Sigmoid colon (tissue), 7 donors: Measurements from ENCODE around the gene WASF2. TPM values are rescaled to one million over a fixed set of nuclear protein-coding genes. Genes with fewer than 3 reads are reported as not detected.

ENCODE experiments used
- DNase-seq: peaks from one replicate; pipeline ENCODE4 v3.0.0-alpha.2; 2019
- H3K27ac ChIP-seq, 4 donors: fragments of 200-600 bp; sonication (generic); one replicate each; pipeline ENCODE4 v1.5.1; 2016 to 2019; ENCODE audit warnings: mild to moderate bottlenecking in 1 of 4
- H3K27me3 ChIP-seq, 3 donors: fragments of 200-600 bp; sonication (generic); one replicate each; pipeline ENCODE4 v1.5.1; 2019; ENCODE audit warnings: mild to moderate bottlenecking in 1 of 3
- H3K36me3 ChIP-seq, 4 donors: fragments of 200-600 bp; sonication (generic); one replicate each; pipeline ENCODE4 v1.5.1; 2016 to 2019
- H3K4me1 ChIP-seq, 4 donors: fragments of 200-600 bp; sonication (generic); one replicate each; pipeline ENCODE4 v1.5.1; 2017 to 2019
- H3K4me3 ChIP-seq, 4 donors: fragments of 200-600 bp; sonication (generic); one replicate each; pipeline ENCODE4 v1.5.1; 2017 to 2019; ENCODE audit warnings: mild to moderate bottlenecking in 2 of 4, moderate library complexity in 1 of 4
- H3K9me3 ChIP-seq, 4 donors: fragments of 200-600 bp in 3 of 4; sonication (generic) in 3 of 4; one replicate each; pipeline versions ENCODE4 v1.5.1 to v1.6.1; 2013 to 2019
- CTCF ChIP-seq, 4 experiments: fragments of 450-650 bp in 3 of 4; fragments of 200-600 bp in 1 of 4; IDR thresholded peaks; one replicate each; pipeline ENCODE4 v1.5.1; 2016 to 2019; ENCODE audit warnings: antibody characterized with exemption in 4 of 4, mild to moderate bottlenecking in 3 of 4, moderate library complexity in 2 of 4
- EP300 ChIP-seq, 4 donors: sonication (generic); formaldehyde crosslinking; IDR thresholded peaks; one replicate each; pipeline ENCODE4 v1.6.1; 2017; ENCODE audit warnings: antibody characterized with exemption in 4 of 4
- POLR2A ChIP-seq, 2 donors: fragments of 450-650 bp; IDR thresholded peaks; one replicate each; pipeline ENCODE4 v1.6.1; 2016; ENCODE audit warnings: antibody characterized with exemption in 2 of 2, mild to moderate bottlenecking in 2 of 2, moderate library complexity in 2 of 2
- POLR2AphosphoS5 ChIP-seq, 4 donors: sonication (generic); formaldehyde crosslinking; IDR thresholded peaks; one replicate each; pipeline ENCODE4 v1.6.1; 2017; ENCODE audit warnings: antibody characterized with exemption in 4 of 4
- WGBS, 2 donors: extraction: QIAGEN DNeasy Blood & Tissue Kit; methylation state at CpG; one replicate each; pipeline ENCODE4 v1.1.7; 2013; 5-methylcytosine and 5-hydroxymethylcytosine counted together
- intact Hi-C: fragments of 100-400 bp; cut with DNase I; formaldehyde crosslinking; loops from one replicate; pipeline ENCODE4 v1.15.1; 2023
- polyA plus RNA-seq, 3 donors: library from polyadenylated mRNA; stranded (reverse); fragments of 200-250 nt; gene quantifications; one replicate each; pipeline ENCODE4 v1.2.3, GENCODE V29; 2013
- total RNA-seq, 4 donors: library from RNA; depleted of rRNA; stranded (reverse); fragments of >200 nt; gene quantifications; one replicate each; pipeline ENCODE4 v1.1.0, GENCODE V29; 2016
- donor health status: healthy with polysubstance abuse.
- donor health status: Bipolar disorder and iron deficiency.
- donor health status: healthy.

WASF2 gene
- total and polyA plus RNA-seq, 7 donors, result 30.0 to 69.6 (median 56.9) TPM

GRCh38 chr1:27536010-27536757 lies 46.2 kb upstream of the WASF2 start:
- peaks cover 0 to 65% (median 60%) of the 10 kb centered on the region in 4 donors for H3K4me1 ChIP-seq
- peak overlapping the region; percentile 83 to 92 (median 87) for H3K27ac ChIP-seq
- peaks cover 8 to 24% (median 13%) of the 10 kb centered on the region in 4 donors for H3K36me3 ChIP-seq
- TF ChIP-seq POLR2AphosphoS5 (IDR thresholded peaks at IDR 0.05), result no peak
- TF ChIP-seq POLR2A (IDR thresholded peaks at IDR 0.05), result no peak
- TF ChIP-seq EP300 (IDR thresholded peaks at IDR 0.05), result no peak
- TF ChIP-seq CTCF (IDR thresholded peaks at IDR 0.05), result no peak
- 78 to 80% methylated on average over 15 of the region's 15 CpGs for WGBS, 2 donors
- H3K9me3 ChIP-seq, result no peaks in the 10 kb centered on the region
- H3K4me3 ChIP-seq, result peak overlapping the region in 2 of 4 donors; percentile 1
- intact Hi-C loops, result no loop called here
- H3K27me3 ChIP-seq, result no peaks in the 10 kb centered on the region
- DNase-seq, result no peak

- intact Hi-C loops, result no loop called here
- H3K4me3 ChIP-seq, result no peak overlapping the region
- peak overlapping the region; percentile 83 to 92 (median 87) for H3K27ac ChIP-seq
- WGBS, 2 donors, result 11 to 45% methylated on average over 2 of the region's 2 CpGs
- peaks cover 8 to 24% (median 13%) of the 10 kb centered on the region in 4 donors for H3K36me3 ChIP-seq
- no peaks in the 10 kb centered on the region for H3K27me3 ChIP-seq
- no peak for DNase-seq
- peaks cover 0 to 57% (median 52%) of the 10 kb centered on the region in 4 donors for H3K4me1 ChIP-seq
- no peak for TF ChIP-seq POLR2A (IDR thresholded peaks at IDR 0.05)
- no peak for TF ChIP-seq CTCF (IDR thresholded peaks at IDR 0.05)
- no peak for TF ChIP-seq EP300 (IDR thresholded peaks at IDR 0.05)
- no peak for TF ChIP-seq POLR2AphosphoS5 (IDR thresholded peaks at IDR 0.05)
- no peaks in the 10 kb centered on the region for H3K9me3 ChIP-seq
Measured at GRCh38 chr1:27535386-27535785, 45.4 kb upstream of the WASF2 start.

DNA sequence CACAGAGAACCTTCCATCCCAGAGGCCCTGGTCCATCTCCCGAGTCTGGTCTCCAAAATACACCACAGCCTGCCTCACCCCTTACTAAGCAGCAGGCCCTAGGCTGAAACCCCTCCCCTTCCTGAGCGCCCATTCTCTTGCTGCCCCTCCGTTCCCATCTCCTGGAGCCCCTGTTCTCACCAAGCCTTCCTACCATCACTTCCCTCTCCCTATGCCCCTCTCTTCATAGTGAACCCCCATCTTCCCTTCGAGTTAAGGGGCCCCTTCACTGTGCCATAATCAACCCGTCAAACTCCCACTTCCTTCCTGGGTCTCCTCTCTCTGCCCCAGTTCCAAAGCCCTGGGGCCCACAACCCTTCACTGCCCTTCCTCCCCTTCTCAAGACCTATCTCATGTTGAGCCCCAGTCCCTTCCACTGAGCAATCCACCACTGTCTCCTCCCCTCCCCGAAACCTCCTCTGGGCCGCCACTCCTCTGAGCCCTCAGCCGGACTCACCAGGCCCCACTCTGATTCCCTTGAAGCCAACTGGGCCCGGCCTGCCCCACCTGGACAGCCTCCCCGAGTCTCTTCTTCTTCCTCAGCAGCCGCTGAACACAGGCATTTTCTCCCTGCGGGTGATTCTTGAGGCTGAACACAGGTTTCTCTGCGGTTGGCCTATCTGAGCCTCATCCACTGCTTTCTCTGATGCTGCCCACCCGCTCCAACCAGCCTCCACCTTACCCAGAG lies 42.2 kb upstream of the WASF2 start:
- TF ChIP-seq EP300 (IDR thresholded peaks at IDR 0.05) (no peak), POLR2AphosphoS5 (IDR thresholded peaks at IDR 0.05) (peak in 1 of 4 donors; percentile 2)
- intact Hi-C loops, result no loop called here
- Histone ChIP-seq H3K4me1 (peaks cover 0 to 52% (median 49%) of the 10 kb centered on the region in 4 donors), H3K27me3 (no peaks in the 10 kb centered on the region), H3K9me3 (no peaks in the 10 kb centered on the region), H3K4me3 (no peak overlapping the region), H3K27ac (peak overlapping the region in 2 of 4 donors; percentile 4 to 90), H3K36me3 (peaks cover 8 to 24% (median 13%) of the 10 kb centered on the region in 4 donors)
- WGBS, 2 donors, result 82 to 91% methylated on average over 14 of the region's 14 CpGs
- no peak for DNase-seq

DNA sequence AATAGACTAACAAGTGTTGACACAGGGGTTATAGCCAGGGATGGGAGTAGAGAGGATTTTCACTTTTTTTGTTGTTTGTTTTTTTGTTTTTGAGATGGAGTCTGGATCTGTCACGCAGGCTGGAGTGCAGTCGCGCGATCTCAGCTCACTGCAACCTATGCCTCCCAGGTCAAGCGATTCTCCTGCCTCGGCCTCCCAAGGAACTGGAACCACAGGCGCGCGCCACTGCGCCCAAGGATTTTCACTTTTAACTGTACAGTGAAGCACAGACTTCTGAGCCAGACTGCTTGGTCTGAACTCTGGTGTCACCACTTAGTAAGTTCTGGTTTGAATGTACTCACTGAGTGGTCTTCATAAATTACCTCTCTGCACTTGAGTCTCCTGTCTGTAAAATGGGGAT lies 40.2 kb upstream of the WASF2 start:
- H3K36me3 ChIP-seq, result peaks cover 8 to 24% (median 13%) of the 10 kb centered on the region in 4 donors
- no peaks in the 10 kb centered on the region for H3K27me3 ChIP-seq
- no peak overlapping the region for H3K4me3 ChIP-seq
- peaks cover 0 to 52% (median 49%) of the 10 kb centered on the region in 4 donors for H3K4me1 ChIP-seq
- peak overlapping the region; percentile 90 to 96 (median 94) for H3K27ac ChIP-seq
- intact Hi-C loops, result no loop called here
- TF ChIP-seq EP300 (IDR thresholded peaks at IDR 0.05) (no peak), POLR2A (IDR thresholded peaks at IDR 0.05) (no peak), CTCF (IDR thresholded peaks at IDR 0.05) (no peak), POLR2AphosphoS5 (IDR thresholded peaks at IDR 0.05) (no peak)
- WGBS, 2 donors, result 97% methylated on average over 10 of the region's 10 CpGs
- DNase-seq, result no peak
- no peaks in the 10 kb centered on the region for H3K9me3 ChIP-seq

DNA sequence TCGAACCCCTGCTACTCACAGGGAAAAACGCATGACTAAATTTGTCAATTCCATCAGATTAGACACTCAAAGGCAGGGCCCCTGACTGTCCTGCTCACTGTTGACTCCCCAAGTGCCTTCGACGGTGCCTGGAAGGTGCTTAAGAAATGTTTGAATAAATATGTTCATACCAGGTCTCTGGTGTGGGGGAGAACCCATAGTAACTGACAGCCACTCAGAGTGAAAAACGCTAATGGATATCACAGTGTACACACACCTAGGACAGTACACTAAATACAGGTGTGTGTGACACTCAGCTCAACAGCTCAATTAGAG lies 39.7 kb upstream of the WASF2 start:
- H3K27me3 ChIP-seq, result no peaks in the 10 kb centered on the region
- H3K4me1 ChIP-seq, result peaks cover 0 to 52% (median 51%) of the 10 kb centered on the region in 4 donors
- intact Hi-C loops, result loop anchor here (5.0 kb wide), 1 partner anchor 43 kb away; no protein-coding TSS in a partner anchor
- H3K36me3 ChIP-seq, result peaks cover 8 to 18% (median 13%) of the 10 kb centered on the region in 4 donors
- H3K4me3 ChIP-seq, result no peak overlapping the region
- TF ChIP-seq EP300 (IDR thresholded peaks at IDR 0.05) (no peak), POLR2A (IDR thresholded peaks at IDR 0.05) (no peak), POLR2AphosphoS5 (IDR thresholded peaks at IDR 0.05) (no peak), CTCF (IDR thresholded peaks at IDR 0.05) (no peak)
- no peaks in the 10 kb centered on the region for H3K9me3 ChIP-seq
- whole genome bisulfite sequencing, 2 donors, result 89 to 92% methylated on average over 5 of the region's 5 CpGs
- DNase-seq, result no peak
- H3K27ac ChIP-seq, result peak overlapping the region; percentile 90 to 96 (median 94)
